HepG2 (cell line): Measurements from ENCODE around the gene MIX23. TPM values are rescaled to one million over a fixed set of nuclear protein-coding genes. Genes with fewer than 3 reads are reported as not detected.
A peak's percentile ranks its signal among the peaks of the same experiment; 100 is the strongest.

ENCODE experiments used
- NPAS2 ChIP-seq: sonication (generic); formaldehyde crosslinking; IDR thresholded peaks from 2 replicates; pipeline ENCODE4 v1.8.0; 2022; ENCODE audit warnings: mild to moderate bottlenecking, missing genetic modification reagents, borderline replicate concordance
- TFDP2 ChIP-seq: sonication (generic); formaldehyde crosslinking; IDR thresholded peaks from 2 replicates; pipeline ENCODE4 v1.4.0; 2020; ENCODE audit warnings: missing genetic modification reagents
- THAP11 ChIP-seq: IDR thresholded peaks from 2 replicates; pipeline ENCODE4 v1.6.1; 2016; ENCODE audit warnings: missing biosample characterization, missing genetic modification reagents
- ZHX2 ChIP-seq, 2 experiments: sonication (generic) in 1 of 2; formaldehyde crosslinking in 1 of 2; IDR thresholded peaks; 2 replicates each; pipeline versions ENCODE4 v1.6.1 to v1.9.0; 2014 to 2022; ENCODE audit warnings: antibody characterized with exemption in 1 of 2, borderline replicate concordance in 1 of 2, inconsistent platforms in 1 of 2, low read depth in 1 of 2, missing genetic modification reagents in 1 of 2
- ZNF407 ChIP-seq: sonication (generic); formaldehyde crosslinking; IDR thresholded peaks from one replicate; pipeline ENCODE4 v1.5.1; 2020; ENCODE audit warnings: mild to moderate bottlenecking, missing genetic modification reagents; ENCODE audit errors: not compliant biosample characterization
- ZNF577 ChIP-seq: sonication (generic); formaldehyde crosslinking; IDR thresholded peaks from 2 replicates; pipeline ENCODE4 v1.4.0; 2020; ENCODE audit warnings: mild to moderate bottlenecking, low read depth, missing genetic modification reagents, borderline replicate concordance
- ZSCAN5A ChIP-seq: sonication (generic); formaldehyde crosslinking; IDR thresholded peaks from 2 replicates; pipeline ENCODE4 v1.8.0; 2022; ENCODE audit warnings: mild to moderate bottlenecking, missing genetic modification reagents, borderline replicate concordance
- ZSCAN9 ChIP-seq: IDR thresholded peaks from 2 replicates; pipeline ENCODE4 v1.6.1; 2016; ENCODE audit warnings: borderline replicate concordance
- polyA plus RNA-seq, 8 experiments: library from polyadenylated mRNA; depleted of rRNA in 3 of 8; stranded (reverse) in 7 of 8; unstranded in 1 of 8; fragments of >200 nt; fragmentation: Illumina TruSeq in 4 of 8; extraction: Trizol in 4 of 8; gene quantifications; 2 replicates each; pipeline versions ENCODE4 v1.2.1 to v1.2.3, GENCODE V29; 2011 to 2016; ENCODE audit warnings: low read depth in 4 of 8, missing spikeins in 1 of 8, mixed read lengths in 1 of 8; ENCODE audit not compliant: insufficient read depth in 1 of 8
- total RNA-seq, 5 experiments: library from RNA; depleted of rRNA; stranded (reverse); fragments of >200 nt; fragmentation: Illumina TruSeq; extraction: Trizol; gene quantifications; 2 replicates each; pipeline ENCODE4 v1.2.3, GENCODE V29; 2016; ENCODE audit warnings: low read depth in 1 of 5

Gene MIX23
- total and polyA plus RNA-seq, 2 of the 13 experiments (the other 11 are each of a cell fraction or from before 2014, with no cell fraction given), result 20.0 to 152 TPM

- TF ChIP-seq TFDP2 (CRISPR knock-in tag), result peak; percentile 74
- no peak for TF ChIP-seq NPAS2 (CRISPR knock-in tag)
- peak; percentile 93 for TF ChIP-seq ZNF407 (CRISPR knock-in tag)
- no peak for TF ChIP-seq ZNF577 (CRISPR knock-in tag)
- peak; percentile 58; the same call in 1 of the 2 replicates for TF ChIP-seq ZHX2 (IDR thresholded peaks at IDR 0.05; ENCODE audit: low read depth)
- no peak for TF ChIP-seq ZHX2 (CRISPR knock-in tag; IDR thresholded peaks at IDR 0.05; ENCODE audit: borderline replicate concordance)
- TF ChIP-seq ZSCAN5A (CRISPR knock-in tag), result peak; percentile 72; the same call in 1 of the 2 replicates
- TF ChIP-seq ZSCAN9 (CRISPR knock-in tag), result peak; percentile 88
- TF ChIP-seq THAP11 (CRISPR knock-in tag), result peak; percentile 83; the same call in 1 of the 2 replicates
Measured at GRCh38 chr3:122383771-122384697, 1.0 kb upstream of the MIX23 start, which contains the start of gene FAM162A (continued).
